ENCODE measurements around the gene MEIOSIN. TPM values are rescaled to one million over a fixed set of nuclear protein-coding genes. Genes with fewer than 3 reads are reported as not detected.

MEIOSIN gene
- polyA plus RNA-seq, 1 donor (not counting 4 experiments of a cell fraction or from before 2014, with no cell fraction given) = not detected

DNA sequence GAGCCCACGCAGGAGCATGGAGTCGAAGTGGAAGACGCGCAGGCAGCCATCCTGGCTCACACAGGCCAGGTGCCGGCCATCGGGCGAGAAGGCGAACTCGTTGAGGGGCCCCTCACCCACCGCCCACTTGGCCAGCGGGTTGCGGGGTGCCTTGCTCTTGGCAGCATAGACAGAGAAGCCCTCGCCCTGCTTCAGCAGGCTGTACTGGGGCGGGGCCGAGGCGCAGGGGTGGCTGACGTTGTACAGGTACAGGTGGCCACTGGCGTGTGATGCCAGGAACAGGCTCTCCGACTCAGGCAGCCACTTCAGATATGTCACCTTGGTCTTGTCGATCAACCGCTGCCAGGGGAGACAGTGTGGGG, 53.3 kb downstream of the MEIOSIN start:
- H3K36me3 ChIP-seq (ENCODE audit: control insufficient read depth in 2 of 2, extremely low read depth in 1 of 2, insufficient read depth in 2 of 2, low read length in 2 of 2) = peaks cover 9 to 42% of the 10 kb centered on the region in 2 experiments
- H3K9me1 ChIP-seq (ENCODE audit: control insufficient read depth, extremely low read depth, insufficient read depth, low read length) = no peaks in the 10 kb centered on the region
- no peak overlapping the region for H3K9ac ChIP-seq (ENCODE audit: control insufficient read depth, extremely low read depth, insufficient read depth, low read length)
- H4K20me1 ChIP-seq (ENCODE audit: control insufficient read depth, extremely low read depth, insufficient read depth, low read length) = peaks cover 8% of the 10 kb centered on the region
- H3K4me1 ChIP-seq (ENCODE audit: control insufficient read depth, extremely low read depth, insufficient read depth, low read length) = peaks cover 25% of the 10 kb centered on the region
- H3K9me3 ChIP-seq (ENCODE audit: control insufficient read depth, low read depth, low read length) = no peaks in the 10 kb centered on the region
- dilution Hi-C loops (cut with MboI; ENCODE audit: extremely low pct_ligation_motif_present, low sequenced_read_pairs) = no loop called here
- H3K4me3 ChIP-seq (ENCODE audit: control insufficient read depth in 2 of 3, extremely low read depth in 1 of 3, insufficient read depth in 2 of 3, low read depth in 1 of 3, low read length in 3 of 3) = no peak overlapping the region
- DNase-seq (ENCODE audit: low read depth, low spot score) (no peak), FAIRE-seq (no peak)
- H2AFZ ChIP-seq (ENCODE audit: control insufficient read depth, low read length) = no peak overlapping the region
- no peaks in the 10 kb centered on the region for H3K27me3 ChIP-seq (ENCODE audit: control insufficient read depth, extremely low read depth, insufficient read depth, low read length)
- H3K79me2 ChIP-seq (ENCODE audit: control insufficient read depth, insufficient read depth, low read length) = peaks cover 10% of the 10 kb centered on the region
- TF ChIP-seq, protein P1, sequence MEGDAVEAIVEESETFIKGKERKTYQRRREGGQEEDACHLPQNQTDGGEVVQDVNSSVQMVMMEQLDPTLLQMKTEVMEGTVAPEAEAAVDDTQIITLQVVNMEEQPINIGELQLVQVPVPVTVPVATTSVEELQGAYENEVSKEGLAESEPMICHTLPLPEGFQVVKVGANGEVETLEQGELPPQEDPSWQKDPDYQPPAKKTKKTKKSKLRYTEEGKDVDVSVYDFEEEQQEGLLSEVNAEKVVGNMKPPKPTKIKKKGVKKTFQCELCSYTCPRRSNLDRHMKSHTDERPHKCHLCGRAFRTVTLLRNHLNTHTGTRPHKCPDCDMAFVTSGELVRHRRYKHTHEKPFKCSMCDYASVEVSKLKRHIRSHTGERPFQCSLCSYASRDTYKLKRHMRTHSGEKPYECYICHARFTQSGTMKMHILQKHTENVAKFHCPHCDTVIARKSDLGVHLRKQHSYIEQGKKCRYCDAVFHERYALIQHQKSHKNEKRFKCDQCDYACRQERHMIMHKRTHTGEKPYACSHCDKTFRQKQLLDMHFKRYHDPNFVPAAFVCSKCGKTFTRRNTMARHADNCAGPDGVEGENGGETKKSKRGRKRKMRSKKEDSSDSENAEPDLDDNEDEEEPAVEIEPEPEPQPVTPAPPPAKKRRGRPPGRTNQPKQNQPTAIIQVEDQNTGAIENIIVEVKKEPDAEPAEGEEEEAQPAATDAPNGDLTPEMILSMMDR (optimal IDR thresholded peaks at IDR 0.05 in 1 of 3, IDR thresholded peaks at IDR 0.05 in 1 of 3, conservative IDR thresholded peaks at IDR 0.05 in 1 of 3; ENCODE audit: extremely low read depth in 1 of 3, insufficient read depth in 2 of 3, low read length in 3 of 3) = no peak
- no peak overlapping the region for H3K4me2 ChIP-seq (ENCODE audit: control insufficient read depth, extremely low read depth, insufficient read depth, low read depth, low read length)
- H3K27ac ChIP-seq (ENCODE audit: control insufficient read depth, insufficient read depth, low read length) = no peak overlapping the region

DNA sequence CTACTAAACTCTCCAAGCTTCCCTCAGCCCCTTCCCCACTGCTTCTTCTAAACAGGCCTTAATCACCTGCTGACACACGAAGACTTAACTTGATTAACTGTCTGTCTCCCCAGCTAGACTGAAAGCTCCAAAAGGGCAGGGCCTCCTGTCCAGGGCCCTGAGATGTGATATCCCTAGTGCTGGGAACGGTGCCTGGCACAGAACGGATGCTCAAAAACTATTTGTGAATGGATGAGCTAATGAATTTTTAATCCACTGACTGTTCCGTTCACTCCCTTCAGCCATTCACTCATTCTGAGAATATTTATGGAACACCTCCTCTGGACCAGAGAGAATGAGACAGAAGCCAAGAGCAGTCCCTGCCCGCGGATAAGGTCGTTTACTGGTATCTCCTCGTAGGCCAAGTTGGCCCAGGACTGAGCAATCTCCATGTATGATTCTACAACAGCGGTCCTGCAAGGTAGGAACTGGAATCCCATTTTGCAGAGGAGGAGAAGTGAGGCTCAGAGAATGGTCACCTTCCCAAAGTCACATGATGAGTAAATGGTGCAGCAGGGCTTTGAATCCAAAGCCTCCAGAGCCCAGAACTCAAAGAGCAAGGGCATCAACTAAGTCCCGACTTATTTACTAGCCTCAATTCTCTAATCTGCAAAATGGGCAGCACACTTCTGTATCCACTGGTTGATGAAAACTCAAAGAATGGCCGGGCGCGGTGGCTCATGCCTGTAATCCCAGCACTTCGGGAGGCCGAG, 56.0 kb downstream of the MEIOSIN start:
- Histone ChIP-seq H3K4me3 (ENCODE audit: control insufficient read depth in 2 of 3, extremely low read depth in 1 of 3, insufficient read depth in 2 of 3, low read depth in 1 of 3, low read length in 3 of 3) (no peak overlapping the region), H3K4me1 (ENCODE audit: control insufficient read depth, extremely low read depth, insufficient read depth, low read length) (peaks cover 9% of the 10 kb centered on the region), H3K79me2 (ENCODE audit: control insufficient read depth, insufficient read depth, low read length) (peaks cover 19% of the 10 kb centered on the region), H2AFZ (ENCODE audit: control insufficient read depth, low read length) (no peak overlapping the region), H3K4me2 (ENCODE audit: control insufficient read depth, extremely low read depth, insufficient read depth, low read depth, low read length) (no peak overlapping the region), H3K27ac (ENCODE audit: control insufficient read depth, insufficient read depth, low read length) (no peak overlapping the region), H3K9me3 (ENCODE audit: control insufficient read depth, low read depth, low read length) (no peaks in the 10 kb centered on the region), H3K9me1 (ENCODE audit: control insufficient read depth, extremely low read depth, insufficient read depth, low read length) (no peaks in the 10 kb centered on the region), H3K27me3 (ENCODE audit: control insufficient read depth, extremely low read depth, insufficient read depth, low read length) (no peaks in the 10 kb centered on the region), H3K9ac (ENCODE audit: control insufficient read depth, extremely low read depth, insufficient read depth, low read length) (no peak overlapping the region), H3K36me3 (ENCODE audit: control insufficient read depth in 2 of 2, extremely low read depth in 1 of 2, insufficient read depth in 2 of 2, low read length in 2 of 2) (peaks cover 8 to 42% of the 10 kb centered on the region in 2 experiments), H4K20me1 (ENCODE audit: control insufficient read depth, extremely low read depth, insufficient read depth, low read length) (peaks cover 4% of the 10 kb centered on the region)
- dilution Hi-C loops (cut with MboI; ENCODE audit: extremely low pct_ligation_motif_present, low sequenced_read_pairs) = no loop called here
- no peak for DNase-seq (ENCODE audit: low read depth, low spot score)
- no peak for FAIRE-seq
- TF ChIP-seq, protein P1 (optimal IDR thresholded peaks at IDR 0.05 in 1 of 3, IDR thresholded peaks at IDR 0.05 in 1 of 3, conservative IDR thresholded peaks at IDR 0.05 in 1 of 3; ENCODE audit: extremely low read depth in 1 of 3, insufficient read depth in 2 of 3, low read length in 3 of 3) = no peak
- no peak for TF ChIP-seq EZH2 (IDR thresholded peaks at IDR 0.05; ENCODE audit: low read length)

Measured in keratinocyte (primary cell).